Kidney capillary endothelial cell (primary cell): ENCODE results near the gene LDLRAD4.

Source experiments
- DNase-seq: peaks from one replicate; pipeline ENCODE4 v3.0.0-alpha.2; 2018; ENCODE audit warnings: low spot score

LDLRAD4 gene

GRCh38 chr18:13514558-13514957 lies 296.0 kb downstream of the LDLRAD4 start:
- DNase-seq: no peak

DNA sequence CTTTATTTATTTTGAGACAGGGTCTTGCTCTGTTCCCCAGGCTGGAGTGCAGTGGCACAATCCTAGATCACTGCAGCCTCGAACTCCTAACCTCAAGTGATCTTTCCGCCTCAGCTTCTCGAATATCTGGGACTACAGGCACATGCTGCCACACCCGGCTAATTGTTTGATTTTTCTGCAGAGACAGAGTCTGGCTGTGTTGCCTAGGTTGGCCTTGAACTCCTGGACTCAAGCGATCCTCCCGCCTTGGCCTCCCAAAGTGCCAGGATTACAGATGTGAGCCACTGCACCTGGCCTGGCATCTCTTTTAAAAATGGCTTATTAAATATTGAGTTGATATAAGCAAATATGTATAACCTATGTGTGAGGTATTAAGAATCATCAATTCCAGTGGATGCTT lies 298.3 kb downstream of the LDLRAD4 start:
- no peak for DNase-seq

DNA sequence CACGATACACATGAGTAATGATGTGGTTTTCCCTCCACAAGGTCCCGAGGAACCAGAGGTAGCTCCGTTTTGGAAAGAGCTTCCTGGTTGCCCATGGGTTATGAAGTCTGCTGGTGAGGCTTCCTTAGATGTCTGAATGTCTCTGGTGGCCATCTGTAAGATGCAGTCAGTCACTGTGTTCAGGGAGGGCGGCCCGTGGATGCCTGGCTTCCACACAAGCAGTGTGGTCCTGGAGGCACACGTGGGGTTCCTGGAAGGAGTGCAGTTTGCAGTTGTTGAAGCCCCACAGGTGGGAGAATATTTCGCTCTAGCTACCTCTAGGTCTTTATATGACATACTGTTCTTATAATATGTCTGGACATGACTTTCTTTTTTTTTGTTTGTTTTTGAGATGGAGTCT lies 298.8 kb downstream of the LDLRAD4 start:
- no peak for DNase-seq

- DNase-seq: no peak
These were observed 299.8 kb downstream of the LDLRAD4 start for GRCh38 chr18:13518382-13518781.

DNA sequence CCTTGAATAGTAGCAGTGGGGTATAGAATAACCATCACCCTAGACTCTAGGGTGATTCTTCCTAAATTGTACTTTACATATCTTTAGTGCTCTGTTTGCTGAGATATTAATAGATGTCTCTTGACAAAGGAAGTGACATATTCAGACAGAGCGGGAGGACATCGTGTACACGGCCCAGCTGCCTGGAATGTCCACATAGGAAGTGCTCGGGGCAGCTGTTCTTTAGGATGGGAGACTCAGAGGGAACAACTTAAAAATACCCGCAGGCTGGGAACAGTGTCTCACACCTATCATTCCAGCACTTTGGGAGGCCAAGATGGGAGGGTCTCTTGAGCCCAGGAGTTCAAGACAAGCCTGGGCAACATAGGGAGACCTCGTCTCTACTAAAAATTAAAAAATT lies 301.7 kb downstream of the LDLRAD4 start:
- peak; percentile 15 for DNase-seq

DNA sequence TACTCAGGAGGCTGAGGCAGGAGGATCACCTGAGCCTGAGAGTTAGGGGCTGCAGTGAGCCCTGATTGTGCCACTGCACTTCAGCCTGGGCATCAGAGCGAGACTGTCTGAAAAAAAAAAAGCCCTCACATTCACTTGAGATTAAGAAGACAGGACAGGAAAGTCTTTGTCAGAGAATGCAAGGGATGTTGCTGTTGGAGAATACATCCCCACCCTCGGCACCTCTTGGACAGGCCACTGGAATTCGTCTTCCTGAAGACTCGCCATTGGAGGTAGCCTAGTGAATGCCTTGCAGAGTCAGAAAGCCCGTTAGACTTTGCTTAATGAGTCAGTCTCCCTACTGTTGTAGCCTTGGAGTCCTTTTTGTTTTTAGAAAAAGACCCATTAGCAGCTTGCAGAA lies 302.2 kb downstream of the LDLRAD4 start:
- DNase-seq: no peak

DNA sequence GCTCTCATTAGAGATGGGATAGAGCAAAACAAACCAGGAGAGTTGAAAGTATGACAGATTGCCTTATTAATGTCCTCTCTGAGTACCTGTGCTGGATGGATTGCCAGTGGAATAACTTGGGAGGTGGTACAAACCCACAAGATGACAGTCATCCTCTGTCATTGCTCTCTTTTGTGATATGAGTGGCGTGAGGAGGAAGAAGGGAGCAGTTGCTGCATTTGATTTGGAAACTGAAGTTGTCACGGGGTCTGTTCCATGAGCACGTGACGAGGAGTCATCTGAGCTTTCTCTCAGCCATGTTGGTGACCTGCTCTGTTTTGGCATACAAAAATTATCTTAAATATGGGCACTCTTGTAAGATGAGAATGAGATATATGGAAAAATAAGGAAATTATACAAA lies 302.9 kb downstream of the LDLRAD4 start:
- DNase-seq: no peak

GRCh38 chr18:13522256-13522655 lies 303.7 kb downstream of the LDLRAD4 start:
- DNase-seq: no peak

- DNase-seq: no peak
These were observed 304.5 kb downstream of the LDLRAD4 start for GRCh38 chr18:13522861-13523660.

GRCh38 chr18:13524054-13524453 lies 305.5 kb downstream of the LDLRAD4 start:
- no peak for DNase-seq

GRCh38 chr18:13524811-13525210 lies 306.3 kb downstream of the LDLRAD4 start:
- no peak for DNase-seq

GRCh38 chr18:13525381-13526029 lies 306.9 kb downstream of the LDLRAD4 start:
- no peak for DNase-seq

- no peak for DNase-seq
These were observed 308.0 kb downstream of the LDLRAD4 start for GRCh38 chr18:13526519-13526918.

DNA sequence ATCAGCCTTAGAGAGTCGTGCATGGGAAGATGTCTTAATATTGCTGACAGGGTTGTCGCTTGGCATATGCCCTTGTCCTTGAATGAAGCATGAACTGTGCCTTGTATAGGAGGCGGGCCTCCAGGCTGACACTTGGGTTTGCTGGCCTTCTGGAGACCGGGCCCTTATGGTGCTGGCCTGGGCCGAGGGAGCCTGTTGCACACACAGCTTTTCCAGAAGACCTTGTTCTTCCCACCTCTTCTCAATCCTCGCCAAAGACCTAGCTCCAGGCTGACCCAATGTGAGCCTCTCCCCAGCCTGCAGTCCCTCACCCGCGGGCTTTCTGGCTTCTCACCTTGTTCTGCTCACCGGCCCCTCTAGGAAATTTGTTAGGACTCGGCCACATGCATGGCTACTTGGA lies 308.7 kb downstream of the LDLRAD4 start:
- no peak for DNase-seq

- DNase-seq: no peak
These were observed 309.2 kb downstream of the LDLRAD4 start for GRCh38 chr18:13527730-13528129.

GRCh38 chr18:13528739-13529392 lies 310.3 kb downstream of the LDLRAD4 start:
- no peak for DNase-seq

- DNase-seq: no peak
These were observed 311.7 kb downstream of the LDLRAD4 start for GRCh38 chr18:13530033-13530878.

- peak; percentile 42 for DNase-seq
These were observed 312.4 kb downstream of the LDLRAD4 start for GRCh38 chr18:13530879-13531387.

DNA sequence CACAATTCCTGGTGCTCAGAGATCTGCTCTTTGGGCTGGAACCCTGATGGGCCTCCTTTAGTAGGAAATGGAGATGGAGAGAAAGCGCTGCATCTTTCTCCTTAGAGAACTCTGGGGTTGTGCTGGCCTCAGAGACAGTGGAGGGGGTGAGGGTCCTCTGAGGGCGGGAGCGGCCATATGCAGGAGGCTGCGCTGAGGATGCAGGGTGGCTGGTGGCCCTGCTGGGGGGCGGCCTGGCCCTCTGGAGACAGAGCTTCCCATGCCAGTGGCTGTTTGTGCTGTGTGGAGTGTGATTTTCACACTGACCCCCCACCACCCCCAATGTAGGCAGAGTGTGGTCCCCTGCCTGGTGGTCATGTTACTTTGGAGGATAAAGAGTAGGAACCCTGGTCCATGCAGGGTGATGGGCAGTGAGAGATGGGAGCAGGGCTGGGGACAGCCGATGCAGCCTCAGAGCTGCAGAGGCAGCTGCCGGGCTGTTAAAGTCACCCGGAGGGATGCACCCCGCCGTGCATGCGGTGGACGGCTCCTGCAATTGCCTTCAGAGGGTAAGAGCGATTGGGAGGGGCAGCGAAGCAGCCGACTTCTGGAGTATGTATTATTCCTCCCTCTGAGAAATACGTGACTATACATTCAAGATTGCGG lies 313.2 kb downstream of the LDLRAD4 start:
- DNase-seq: no peak

- no peak for DNase-seq
These were observed 314.0 kb downstream of the LDLRAD4 start for GRCh38 chr18:13532406-13533075.

DNA sequence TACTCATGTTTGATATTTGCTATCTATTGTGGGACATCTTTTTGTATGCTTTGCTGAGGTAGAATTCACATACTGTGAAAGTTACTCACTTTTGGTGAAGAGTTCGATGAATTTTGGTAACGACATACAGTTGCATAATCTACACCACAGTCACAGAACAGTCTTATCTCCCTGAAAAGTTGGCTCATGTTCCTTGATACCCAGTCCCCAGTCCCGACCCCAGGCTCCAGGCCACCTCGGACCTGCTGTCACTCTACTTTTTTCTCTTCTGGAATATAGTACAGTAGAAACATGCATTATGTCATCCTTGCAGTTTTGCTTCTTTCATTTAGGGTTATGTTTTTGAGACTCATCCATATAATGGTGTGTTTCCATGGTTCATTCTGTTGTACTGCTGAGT lies 316.1 kb downstream of the LDLRAD4 start:
- DNase-seq: no peak
